ENCODE measurements around the gene ST6GAL2. TPM values are rescaled to one million over a fixed set of nuclear protein-coding genes. Genes with fewer than 3 reads are reported as not detected.

ST6GAL2 gene
- polyA plus RNA-seq, 1 donor from 2014 or later, result 22.1 TPM

- Histone ChIP-seq H3K79me2 (replicated peaks; ENCODE audit: insufficient read depth, low read length) (no peaks in the 10 kb centered on the region), H4K20me1 (ENCODE audit: insufficient read depth) (no peaks in the 10 kb centered on the region), H3K9me3 (ENCODE audit: low read length) (no peaks in the 10 kb centered on the region), H3K27ac (ENCODE audit: low read length) (no peak overlapping the region), H3K4me3 (ENCODE audit: low read length) (no peak overlapping the region), H3F3A (ENCODE audit: insufficient read depth, low read length, poor library complexity, severe bottlenecking) (no peaks in the 10 kb centered on the region), H3K9me2 (ENCODE audit: insufficient read depth, low read length) (no peaks in the 10 kb centered on the region), H3K4me2 (ENCODE audit: low read length) (no peak overlapping the region), H3K36me3 (ENCODE audit: insufficient read depth, low read length) (peaks cover 10% of the 10 kb centered on the region), H2AFZ (ENCODE audit: low read depth, low read length) (no peak overlapping the region), H3K27me3 (ENCODE audit: insufficient read depth, low read depth, low read length) (no peaks in the 10 kb centered on the region), H3K9ac (ENCODE audit: low read length) (no peak overlapping the region)
- no peak for TF ChIP-seq EP300 (conservative IDR thresholded peaks at IDR 0.05; ENCODE audit: poor library complexity, severe bottlenecking)
- TF ChIP-seq MXI1 (conservative IDR thresholded peaks at IDR 0.05; ENCODE audit: poor library complexity, severe bottlenecking), result no peak
- TF ChIP-seq RAD21 (conservative IDR thresholded peaks at IDR 0.05), result no peak
- TF ChIP-seq CTCF (IDR thresholded peaks at IDR 0.05; ENCODE audit: poor library complexity, severe bottlenecking), result no peak
- TF ChIP-seq REST (IDR thresholded peaks at IDR 0.05; ENCODE audit: borderline replicate concordance), result no peak
- no peak for TF ChIP-seq POLR2AphosphoS5 (IDR thresholded peaks at IDR 0.05)
- no peak for TF ChIP-seq TAF1 (IDR thresholded peaks at IDR 0.05; ENCODE audit: low read depth)
These were observed 54.0 kb downstream of the ST6GAL2 start for GRCh38 chr2:106831816-106832569.

- H3K9me2 ChIP-seq (ENCODE audit: insufficient read depth, low read length), result no peaks in the 10 kb centered on the region
- no peak overlapping the region for H2AFZ ChIP-seq (ENCODE audit: low read depth, low read length)
- H3K27me3 ChIP-seq (ENCODE audit: insufficient read depth, low read depth, low read length), result no peaks in the 10 kb centered on the region
- no peak for TF ChIP-seq POLR2AphosphoS5 (IDR thresholded peaks at IDR 0.05)
- no peak for TF ChIP-seq EP300 (conservative IDR thresholded peaks at IDR 0.05; ENCODE audit: poor library complexity, severe bottlenecking)
- no peak for TF ChIP-seq CTCF (IDR thresholded peaks at IDR 0.05; ENCODE audit: poor library complexity, severe bottlenecking)
- TF ChIP-seq RAD21 (conservative IDR thresholded peaks at IDR 0.05), result no peak
- no peaks in the 10 kb centered on the region for H4K20me1 ChIP-seq (ENCODE audit: insufficient read depth)
- H3K79me2 ChIP-seq (replicated peaks; ENCODE audit: insufficient read depth, low read length), result no peaks in the 10 kb centered on the region
- no peak overlapping the region for H3K4me2 ChIP-seq (ENCODE audit: low read length)
- no peaks in the 10 kb centered on the region for H3K9me3 ChIP-seq (ENCODE audit: low read length)
- no peak overlapping the region for H3K9ac ChIP-seq (ENCODE audit: low read length)
- H3K36me3 ChIP-seq (ENCODE audit: insufficient read depth, low read length), result peaks cover 10% of the 10 kb centered on the region
- H3K4me3 ChIP-seq (ENCODE audit: low read length), result no peak overlapping the region
- H3F3A ChIP-seq (ENCODE audit: insufficient read depth, low read length, poor library complexity, severe bottlenecking), result no peaks in the 10 kb centered on the region
- H3K27ac ChIP-seq (ENCODE audit: low read length), result no peak overlapping the region
These were observed 54.7 kb downstream of the ST6GAL2 start for GRCh38 chr2:106831241-106831640.

All from neural cell (in vitro differentiated cells).